ENCODE results near the gene TBCK.
"Not testable (repeated sequence)": the region's sequence is repeated elsewhere in the genome, so short reads cannot be mapped to it uniquely, and the experiment has no call there.

Gene TBCK

GRCh38 chr4:106116025-106116424, 200.0 kb downstream of the TBCK start:
- Histone ChIP-seq H3K9me2 (replicated peaks; ENCODE audit: low read depth, low read length) (no peaks in the 10 kb centered on the region), H3K9me3 (ENCODE audit: insufficient read depth, low read depth, low read length) (0 out of 2 replicates have a peak, but pooled peaks cover 3% of the 10 kb centered on the region), H3K9ac (ENCODE audit: low read depth, low read length, poor library complexity, severe bottlenecking) (no peak overlapping the region), H3K4me2 (ENCODE audit: low read depth, low read length, poor library complexity, severe bottlenecking) (no peak overlapping the region), H2AFZ (ENCODE audit: low read length) (no peak overlapping the region), H3K36me3 (ENCODE audit: insufficient read depth, low read length) (peaks cover 13% of the 10 kb centered on the region; the same call in 1 of the 2 replicates), H3K4me1 (ENCODE audit: insufficient read depth, low read length, poor library complexity, severe bottlenecking) (no peaks in the 10 kb centered on the region), H3K4me3 (ENCODE audit: low read length, poor library complexity, severe bottlenecking) (no peak overlapping the region), H3F3A (ENCODE audit: low read depth) (no peaks in the 10 kb centered on the region), H3K27me3 (ENCODE audit: insufficient read depth, low read length, poor library complexity, severe bottlenecking) (no peaks in the 10 kb centered on the region), H3K79me2 (ENCODE audit: insufficient read depth, low read length) (no peaks in the 10 kb centered on the region), H4K20me1 (ENCODE audit: insufficient read depth, low read length, poor library complexity, severe bottlenecking) (no peaks in the 10 kb centered on the region)
- TF ChIP-seq EZH2phosphoT487 (IDR thresholded peaks at IDR 0.05; ENCODE audit: borderline replicate concordance) (no peak), CTCF (conservative IDR thresholded peaks at IDR 0.05; ENCODE audit: low read length) (no peak)

- no peak for TF ChIP-seq CTCF (conservative IDR thresholded peaks at IDR 0.05; ENCODE audit: low read length)
- TF ChIP-seq EZH2phosphoT487 (IDR thresholded peaks at IDR 0.05; ENCODE audit: borderline replicate concordance): no peak
- Histone ChIP-seq H3K9me2 (replicated peaks; ENCODE audit: low read depth, low read length) (no peaks in the 10 kb centered on the region), H2AFZ (ENCODE audit: low read length) (no peak overlapping the region), H3K36me3 (ENCODE audit: insufficient read depth, low read length) (peaks cover 13% of the 10 kb centered on the region; the same call in 1 of the 2 replicates), H3K79me2 (ENCODE audit: insufficient read depth, low read length) (no peaks in the 10 kb centered on the region), H3K27me3 (ENCODE audit: insufficient read depth, low read length, poor library complexity, severe bottlenecking) (no peaks in the 10 kb centered on the region), H4K20me1 (ENCODE audit: insufficient read depth, low read length, poor library complexity, severe bottlenecking) (no peaks in the 10 kb centered on the region), H3K4me3 (ENCODE audit: low read length, poor library complexity, severe bottlenecking) (no peak overlapping the region), H3F3A (ENCODE audit: low read depth) (no peaks in the 10 kb centered on the region), H3K9me3 (ENCODE audit: insufficient read depth, low read depth, low read length) (peaks cover 13% of the 10 kb centered on the region; the same call in 1 of the 2 replicates), H3K4me2 (ENCODE audit: low read depth, low read length, poor library complexity, severe bottlenecking) (no peak overlapping the region), H3K4me1 (ENCODE audit: insufficient read depth, low read length, poor library complexity, severe bottlenecking) (no peaks in the 10 kb centered on the region), H3K9ac (ENCODE audit: low read depth, low read length, poor library complexity, severe bottlenecking) (no peak overlapping the region)
These were observed 201.7 kb downstream of the TBCK start for GRCh38 chr4:106114270-106114669.

- peaks cover 14% of the 10 kb centered on the region; the same call in 1 of the 2 replicates for H3K9me3 ChIP-seq (ENCODE audit: insufficient read depth, low read depth, low read length)
- not testable (repeated sequence) for H3K4me2 ChIP-seq (ENCODE audit: low read depth, low read length, poor library complexity, severe bottlenecking)
These were observed 204.1 kb downstream of the TBCK start for GRCh38 chr4:106111778-106112469.

GRCh38 chr4:106109929-106110328, 206.1 kb downstream of the TBCK start:
- H3K9me2 ChIP-seq (replicated peaks; ENCODE audit: low read depth, low read length): no peaks in the 10 kb centered on the region
- H3K9ac ChIP-seq (ENCODE audit: low read depth, low read length, poor library complexity, severe bottlenecking): no peak overlapping the region
- no peak overlapping the region for H3K4me2 ChIP-seq (ENCODE audit: low read depth, low read length, poor library complexity, severe bottlenecking)
- H3F3A ChIP-seq (ENCODE audit: low read depth): no peaks in the 10 kb centered on the region
- peaks cover 6% of the 10 kb centered on the region; the same call in 1 of the 2 replicates for H3K36me3 ChIP-seq (ENCODE audit: insufficient read depth, low read length)
- no peak overlapping the region for H3K4me3 ChIP-seq (ENCODE audit: low read length, poor library complexity, severe bottlenecking)
- no peak for TF ChIP-seq CTCF (conservative IDR thresholded peaks at IDR 0.05; ENCODE audit: low read length)
- no peak for TF ChIP-seq EZH2phosphoT487 (IDR thresholded peaks at IDR 0.05; ENCODE audit: borderline replicate concordance)
- no peak overlapping the region for H2AFZ ChIP-seq (ENCODE audit: low read length)
- H4K20me1 ChIP-seq (ENCODE audit: insufficient read depth, low read length, poor library complexity, severe bottlenecking): no peaks in the 10 kb centered on the region
- H3K9me3 ChIP-seq (ENCODE audit: insufficient read depth, low read depth, low read length): peaks cover 14% of the 10 kb centered on the region; the same call in 1 of the 2 replicates
- no peaks in the 10 kb centered on the region for H3K4me1 ChIP-seq (ENCODE audit: insufficient read depth, low read length, poor library complexity, severe bottlenecking)
- H3K27me3 ChIP-seq (ENCODE audit: insufficient read depth, low read length, poor library complexity, severe bottlenecking): no peaks in the 10 kb centered on the region
- no peaks in the 10 kb centered on the region for H3K79me2 ChIP-seq (ENCODE audit: insufficient read depth, low read length)

More at GRCh38 chr4:106111778-106112469, 204.1 kb downstream of the TBCK start:
- H3K36me3 ChIP-seq (ENCODE audit: insufficient read depth, low read length): peaks cover 13% of the 10 kb centered on the region; the same call in 1 of the 2 replicates
- not testable (repeated sequence) for H3K4me1 ChIP-seq (ENCODE audit: insufficient read depth, low read length, poor library complexity, severe bottlenecking); H3K79me2 ChIP-seq (ENCODE audit: insufficient read depth, low read length); H3K9ac ChIP-seq (ENCODE audit: low read depth, low read length, poor library complexity, severe bottlenecking); H3K9me2 ChIP-seq (replicated peaks; ENCODE audit: low read depth, low read length); H2AFZ ChIP-seq (ENCODE audit: low read length); H4K20me1 ChIP-seq (ENCODE audit: insufficient read depth, low read length, poor library complexity, severe bottlenecking); H3F3A ChIP-seq (ENCODE audit: low read depth); H3K4me3 ChIP-seq (ENCODE audit: low read length, poor library complexity, severe bottlenecking); H3K27me3 ChIP-seq (ENCODE audit: insufficient read depth, low read length, poor library complexity, severe bottlenecking)

Measured in Loucy (cell line).